GM23338 (cell line): ENCODE results near the gene CFDP1.

Experiments
- JUNB ChIP-seq: IDR thresholded peaks from one replicate; pipeline ENCODE4 v1.6.1; 2016; ENCODE audit warnings: antibody characterized with exemption; ENCODE audit not compliant: unreplicated experiment
- STAT1 ChIP-seq: IDR thresholded peaks from one replicate; pipeline ENCODE4 v1.6.1; 2016; ENCODE audit warnings: antibody characterized with exemption; ENCODE audit not compliant: unreplicated experiment

GRCh38 chr16:75475420-75475847, 42.1 kb upstream of the CFDP1 start:
- no peak for TF ChIP-seq JUNB
- no peak for TF ChIP-seq STAT1
